GM12878 (cell line): ENCODE data around the gene NRBP1. TPM values are rescaled to one million over a fixed set of nuclear protein-coding genes. Genes with fewer than 3 reads are reported as not detected.

Experiments
- ATF7 ChIP-seq: fragments of 450-650 bp; IDR thresholded peaks from 2 replicates; pipeline ENCODE4 v1.6.1; 2016; ENCODE audit warnings: low read depth, mild to moderate bottlenecking
- BCL11A ChIP-seq: IDR thresholded peaks from 2 replicates; pipeline ENCODE4 v1.6.1; 2011; ENCODE audit warnings: low read depth, low read length
- CBX3 ChIP-seq: fragments of 200-600 bp; sonication (generic); IDR thresholded peaks from 2 replicates; pipeline ENCODE4 v1.6.1; 2016; ENCODE audit warnings: low read depth, borderline replicate concordance
- CEBPB ChIP-seq, 2 experiments: fragments of 150-350 bp in 1 of 2; IDR thresholded peaks; 2 replicates each; pipeline ENCODE4 v1.6.1; 2012 to 2014; ENCODE audit warnings: low read depth in 2 of 2, low read length in 2 of 2, borderline replicate concordance in 1 of 2, inconsistent platforms in 1 of 2
- CHD4 ChIP-seq: fragments of 200-600 bp; sonication (generic); IDR thresholded peaks from 2 replicates; pipeline ENCODE4 v1.6.1; 2016; ENCODE audit warnings: mild to moderate bottlenecking
- E2F8 ChIP-seq: fragments of 450-650 bp; IDR thresholded peaks from 2 replicates; pipeline ENCODE4 v1.6.1; 2018; ENCODE audit warnings: mild to moderate bottlenecking, low read depth, moderate library complexity; ENCODE audit not compliant: partially characterized antibody
- FOXM1 ChIP-seq: IDR thresholded peaks from 2 replicates; pipeline ENCODE4 v1.6.1; 2012; ENCODE audit warnings: low read depth, mild to moderate bottlenecking, inconsistent platforms, low read length, moderate library complexity
- HDAC2 ChIP-seq: fragments of 200-600 bp; sonication (generic); IDR thresholded peaks from 2 replicates; pipeline ENCODE4 v1.6.1; 2017
- IKZF1 ChIP-seq: fragments of 450-650 bp; conservative IDR thresholded peaks from 2 replicates; pipeline ENCODE4 v1.6.1; 2017; ENCODE audit warnings: antibody characterized with exemption, mild to moderate bottlenecking
- KAT2A ChIP-seq: conservative IDR thresholded peaks from 2 replicates; pipeline ENCODE4 v1.6.1; 2011; ENCODE audit warnings: low read depth, low read length; ENCODE audit not compliant: control insufficient read depth
- MTA2 ChIP-seq: fragments of 450-650 bp; IDR thresholded peaks from 2 replicates; pipeline ENCODE4 v1.6.1; 2016; ENCODE audit warnings: low read depth, mild to moderate bottlenecking, moderate library complexity
- NFXL1 ChIP-seq: fragments of 450-650 bp; IDR thresholded peaks from 2 replicates; pipeline ENCODE4 v1.6.1; 2017; ENCODE audit warnings: antibody characterized with exemption, mild to moderate bottlenecking, borderline replicate concordance
- NFYB ChIP-seq: IDR thresholded peaks from 2 replicates; pipeline ENCODE4 v1.6.1; 2011; ENCODE audit warnings: low read depth, mild to moderate bottlenecking, low read length, improper control_type of control experiment, moderate library complexity; ENCODE audit not compliant: insufficient read depth
- PAX5 ChIP-seq: IDR thresholded peaks from 2 replicates; pipeline ENCODE4 v1.6.1; 2011; ENCODE audit warnings: low read depth, low read length, borderline replicate concordance
- PAX8 ChIP-seq: fragments of 450-650 bp; IDR thresholded peaks from 2 replicates; pipeline ENCODE4 v1.6.1; 2017; ENCODE audit warnings: mild to moderate bottlenecking, moderate library complexity
- POLR2AphosphoS5 ChIP-seq: IDR thresholded peaks from 2 replicates; pipeline ENCODE4 v1.6.1; 2011; ENCODE audit warnings: mild to moderate bottlenecking, low read length, inconsistent platforms
- RUNX3 ChIP-seq: IDR thresholded peaks from 2 replicates; pipeline ENCODE4 v1.6.1; 2012; ENCODE audit warnings: low read length, inconsistent platforms
- SPI1 ChIP-seq: IDR thresholded peaks from 2 replicates; pipeline ENCODE4 v1.6.1; 2011; ENCODE audit warnings: low read depth, mild to moderate bottlenecking, low read length, moderate library complexity, borderline replicate concordance; ENCODE audit not compliant: insufficient read depth
- SREBF1 ChIP-seq: IDR thresholded peaks from 2 replicates; pipeline ENCODE4 v1.6.1; 2012; ENCODE audit warnings: mild to moderate bottlenecking, low read length
- STAT3 ChIP-seq: IDR thresholded peaks from 2 replicates; pipeline ENCODE4 v1.6.1; 2011; ENCODE audit warnings: low read depth, low read length, improper control_type of control experiment
- SUZ12 ChIP-seq: fragments of 200-600 bp; sonication (generic); IDR thresholded peaks from one replicate; pipeline ENCODE4 v1.6.1; 2018; ENCODE audit warnings: antibody characterized with exemption, mild to moderate bottlenecking; ENCODE audit not compliant: unreplicated experiment
- TCF3 ChIP-seq: IDR thresholded peaks from 2 replicates; pipeline ENCODE4 v1.6.1; 2012; ENCODE audit warnings: low read depth, mild to moderate bottlenecking, low read length, borderline replicate concordance; ENCODE audit not compliant: insufficient read depth
- USF2 ChIP-seq: IDR thresholded peaks from 2 replicates; pipeline ENCODE4 v1.6.1; 2011; ENCODE audit warnings: low read depth, low read length, improper control_type of control experiment, borderline replicate concordance
- WRNIP1 ChIP-seq: IDR thresholded peaks from 2 replicates; pipeline ENCODE4 v1.6.1; 2011; ENCODE audit warnings: low read depth, low read length, improper control_type of control experiment, borderline replicate concordance
- ZNF217 ChIP-seq: fragments of 450-650 bp; IDR thresholded peaks from 2 replicates; pipeline ENCODE4 v1.6.1; 2017; ENCODE audit warnings: antibody characterized with exemption, mild to moderate bottlenecking
- ZNF622 ChIP-seq: fragments of 450-650 bp; IDR thresholded peaks from 2 replicates; pipeline ENCODE4 v1.6.1; 2017; ENCODE audit warnings: mild to moderate bottlenecking, inconsistent platforms
- ZSCAN29 ChIP-seq: fragments of 450-650 bp; IDR thresholded peaks from 2 replicates; pipeline ENCODE4 v1.6.1; 2017; ENCODE audit warnings: mild to moderate bottlenecking, moderate library complexity
- ZZZ3 ChIP-seq: IDR thresholded peaks from 2 replicates; pipeline ENCODE4 v1.6.1; 2011; ENCODE audit warnings: low read depth; ENCODE audit not compliant: control insufficient read depth, insufficient read length
- polyA plus RNA-seq, 11 experiments: library from polyadenylated mRNA; depleted of rRNA in 4 of 11; unstranded in 6 of 11; stranded (reverse) in 5 of 11; fragments of >200 nt; fragmentation: Nextera tagmentation in 4 of 11; fragmentation: Illumina TruSeq in 1 of 11; extraction: Ambion mirVana in 4 of 11; extraction: Trizol in 1 of 11; gene quantifications; 1 replicate in 1 of 11; 2 replicates in 10 of 11; pipeline versions ENCODE4 v1.2.1 to v1.2.3, GENCODE V29; 2011 to 2016; ENCODE audit warnings: inconsistent platforms in 2 of 11, missing spikeins in 2 of 11, low read depth in 1 of 11
- total RNA-seq, 4 experiments: library from RNA; depleted of rRNA in 3 of 4; stranded (reverse); fragments of >200 nt in 3 of 4; fragmentation: Illumina TruSeq in 1 of 4; extraction: Trizol in 1 of 4; gene quantifications; 2 replicates each; pipeline versions ENCODE4 v1.2.1 to v1.2.3, GENCODE V29; 2013 to 2021

The NRBP1 gene
- total and polyA plus RNA-seq, 10 of the 15 experiments (the other 5 are each of a cell fraction or from before 2014, with no cell fraction given), result 5.7 to 136 (median 66.1) TPM

DNA sequence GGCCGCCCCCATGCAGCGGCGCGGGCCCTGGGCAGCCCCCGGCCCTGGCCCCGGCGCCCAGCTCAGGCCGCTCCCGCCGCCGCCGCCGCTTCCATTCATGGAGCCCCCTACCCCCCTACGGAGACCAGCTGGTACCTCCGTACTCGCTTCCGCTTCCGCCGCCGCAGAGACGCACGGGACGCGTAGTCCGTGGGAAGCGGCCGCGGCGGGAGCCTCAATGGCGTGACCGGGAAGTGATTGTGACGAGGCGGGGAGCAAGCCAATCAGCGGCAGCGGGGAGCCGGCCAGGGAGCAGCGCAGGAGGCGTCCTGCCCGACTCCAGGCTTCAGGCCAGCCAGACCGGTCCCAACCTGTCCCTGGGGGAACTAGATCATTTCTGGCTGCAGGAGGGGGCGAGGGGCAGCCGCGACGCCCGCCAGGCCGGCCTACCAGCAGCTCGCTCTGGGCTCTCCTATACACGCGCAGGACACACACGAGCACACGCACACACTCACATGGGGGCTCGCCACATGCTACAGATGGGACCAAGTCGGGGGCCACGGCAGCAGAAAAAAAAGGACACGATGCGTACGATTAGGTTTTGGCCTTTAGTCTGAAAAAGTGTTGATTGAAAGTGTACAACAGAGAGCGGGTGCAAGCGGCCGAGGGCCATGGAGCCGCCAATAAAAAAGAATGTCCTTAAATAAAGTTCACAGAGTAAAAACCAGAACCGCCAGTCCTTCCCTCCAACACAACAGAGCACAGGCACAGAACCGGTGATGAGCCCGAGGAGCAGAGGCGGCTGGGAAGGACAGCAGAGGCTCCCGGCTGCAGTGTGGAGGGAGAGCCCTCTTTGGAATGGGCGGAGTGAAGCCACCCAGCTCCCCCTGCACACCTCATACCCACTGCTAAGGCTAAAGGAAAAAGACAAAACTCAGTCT lies 47.5 kb upstream of the NRBP1 start, which contains the start of gene ZNF513 (continued):
- TF ChIP-seq ZSCAN29 (0 out of 2 replicates have a peak, but pooled peaks have one; percentile 38), STAT3 (no peak), MTA2 (no peak), E2F8 (peak; percentile 63), ZNF217 (0 out of 2 replicates have a peak, but pooled peaks have one; percentile 39), ATF7 (peak; percentile 67; the same call in 1 of the 2 replicates), TCF3 (peak; percentile 80; the same call in 1 of the 2 replicates), PAX5 (no peak; the same call in 1 of the 2 replicates), HDAC2 (no peak), ZNF622 (no peak), SUZ12 (no peak), POLR2AphosphoS5 (peak; percentile 75; the same call in 1 of the 2 replicates), CBX3 (no peak), FOXM1 (no peak), IKZF1 (peak; percentile 96), RUNX3 (peak; percentile 11; the same call in 1 of the 2 replicates), USF2 (no peak), KAT2A (no peak), SREBF1 (peak; percentile 86), NFXL1 (no peak), BCL11A (no peak), NFYB (peak; percentile 93), WRNIP1 (no peak), CEBPB (IDR thresholded peaks at IDR 0.05; ENCODE audit: borderline replicate concordance in 1 of 2, low read depth in 2 of 2, low read length in 2 of 2) (no peak), SPI1 (no peak), CHD4 (no peak), ZZZ3 (no peak), PAX8 (no peak)
